Measurements from ENCODE around the gene STARD5.

The STARD5 gene

GRCh38 chr15:81286621-81287121 lies 37.3 kb downstream of the STARD5 start:
- no peak for TF ChIP-seq CTCF (IDR thresholded peaks at IDR 0.05; ENCODE audit: borderline replicate concordance, insufficient read depth, low read depth, low read length)
- H3K4me3 ChIP-seq (ENCODE audit: low read depth, low read length): no peak overlapping the region

DNA sequence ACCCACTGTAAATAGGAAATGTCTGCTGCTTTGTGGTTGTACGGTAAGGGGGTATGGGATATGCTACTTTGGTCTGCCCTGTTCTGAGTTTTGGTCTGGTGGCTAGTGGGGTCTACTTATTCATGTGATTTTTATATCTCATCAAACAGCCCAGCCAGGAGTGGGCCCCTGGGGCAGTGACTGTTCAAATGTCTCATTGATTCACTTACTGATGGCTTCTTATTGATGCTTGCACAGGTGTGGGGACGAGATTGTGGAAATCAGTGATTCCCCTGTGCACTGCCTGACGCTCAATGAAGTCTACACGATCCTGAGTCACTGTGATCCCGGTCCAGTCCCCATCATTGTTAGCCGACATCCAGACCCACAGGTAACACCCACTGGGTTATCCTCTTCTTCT lies 38.5 kb downstream of the STARD5 start:
- no peak overlapping the region for H3K4me3 ChIP-seq (ENCODE audit: low read depth, low read length)
- no peak for TF ChIP-seq CTCF (IDR thresholded peaks at IDR 0.05; ENCODE audit: borderline replicate concordance, insufficient read depth, low read depth, low read length)

GRCh38 chr15:81284256-81285031 lies 39.5 kb downstream of the STARD5 start:
- no peak for TF ChIP-seq CTCF (IDR thresholded peaks at IDR 0.05; ENCODE audit: borderline replicate concordance, insufficient read depth, low read depth, low read length)
- H3K4me3 ChIP-seq (ENCODE audit: low read depth, low read length): no peak overlapping the region

DNA sequence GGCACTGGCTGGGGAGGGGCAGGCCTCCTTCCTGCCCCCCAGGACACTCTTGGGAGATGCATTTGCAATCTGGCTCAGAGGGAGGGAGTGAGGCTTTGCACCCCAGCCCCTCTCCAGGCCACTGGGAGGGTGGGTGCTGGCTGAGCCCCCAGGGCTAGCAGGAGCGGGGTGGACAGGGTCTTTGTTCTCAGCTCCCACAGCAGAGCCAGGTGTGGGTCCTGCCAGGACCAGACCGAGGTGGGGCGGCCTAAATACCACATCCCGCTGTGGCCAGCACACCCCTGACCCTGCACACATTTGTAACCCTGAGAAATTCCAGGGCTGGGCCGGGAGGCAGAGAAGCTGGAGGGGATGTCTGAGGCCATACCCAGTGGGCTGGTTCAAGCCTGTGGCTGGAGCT lies 41.0 kb downstream of the STARD5 start:
- no peak for TF ChIP-seq CTCF (IDR thresholded peaks at IDR 0.05; ENCODE audit: borderline replicate concordance, insufficient read depth, low read depth, low read length)

DNA sequence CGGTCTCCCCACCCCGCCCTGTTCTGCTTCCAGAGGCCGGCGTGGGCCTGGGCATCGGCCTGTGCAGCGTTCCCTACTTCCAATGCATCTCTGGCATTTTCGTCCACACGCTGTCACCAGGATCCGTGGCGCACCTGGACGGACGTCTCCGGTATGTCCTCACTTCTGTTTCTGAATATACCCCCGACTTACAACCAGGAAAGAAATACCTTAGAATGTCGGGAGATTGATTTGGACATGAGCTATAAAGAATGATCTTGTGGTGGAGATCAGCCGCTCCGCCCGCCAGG lies 41.4 kb downstream of the STARD5 start:
- no peak overlapping the region for H3K4me3 ChIP-seq (ENCODE audit: low read depth, low read length)
- TF ChIP-seq CTCF (IDR thresholded peaks at IDR 0.05; ENCODE audit: borderline replicate concordance, insufficient read depth, low read depth, low read length): no peak

More for the DNA sequence above, 41.0 kb downstream of the STARD5 start:
- H3K4me3 ChIP-seq (ENCODE audit: low read depth, low read length): no peak overlapping the region

DNA sequence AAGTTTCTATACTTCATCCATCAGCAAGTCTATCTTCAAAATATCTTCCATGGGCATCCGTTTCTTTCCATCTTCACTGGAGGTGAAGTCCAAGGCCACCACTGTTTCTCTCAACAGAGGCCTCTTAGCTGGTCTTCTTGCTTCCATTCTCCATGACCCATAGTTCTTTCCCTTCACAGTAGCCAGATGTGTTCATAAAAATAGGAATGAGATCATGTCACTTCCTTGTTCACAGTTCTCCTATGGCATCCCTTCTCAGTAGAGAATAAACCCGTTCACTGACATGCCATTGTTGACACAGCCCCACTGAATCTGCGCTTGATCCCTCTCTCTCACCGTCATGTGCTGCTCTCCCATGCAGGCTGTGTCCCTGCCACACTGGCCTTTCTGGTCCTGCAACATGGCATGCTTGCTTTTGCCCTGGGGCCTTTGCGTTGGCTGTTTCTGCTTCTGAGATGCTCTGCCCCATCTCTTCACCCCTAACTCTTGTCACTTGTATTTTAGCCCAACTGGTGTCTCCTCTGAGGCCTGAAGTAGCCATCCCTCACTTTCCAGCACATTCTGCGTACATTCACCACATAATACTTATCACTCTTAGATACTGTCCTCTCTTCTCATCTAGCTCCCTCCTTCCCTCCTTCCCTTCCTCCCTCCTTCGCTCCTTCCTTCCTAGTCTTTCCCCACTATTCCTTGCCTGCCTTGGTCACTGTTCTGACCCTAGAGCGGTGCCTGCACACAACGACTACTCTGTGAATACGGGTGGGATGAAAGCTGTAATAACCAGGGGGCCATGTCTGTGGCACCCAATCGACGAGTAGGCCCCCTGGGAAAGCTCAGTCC lies 42.0 kb downstream of the STARD5 start:
- no peak for TF ChIP-seq CTCF (IDR thresholded peaks at IDR 0.05; ENCODE audit: borderline replicate concordance, insufficient read depth, low read depth, low read length)

DNA sequence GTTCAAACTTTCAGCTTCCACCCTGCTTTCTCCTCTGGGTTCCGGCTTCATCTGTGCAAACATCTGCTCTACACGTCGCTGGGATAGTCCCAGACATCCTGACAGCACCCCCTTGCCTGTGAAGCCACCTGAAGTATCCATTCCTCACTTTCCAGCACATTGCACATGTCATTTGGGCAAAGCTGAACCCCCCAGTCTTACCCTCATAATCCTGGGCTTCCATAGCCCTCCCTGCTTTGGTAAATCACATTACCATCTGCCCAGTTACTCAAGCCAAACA lies 42.5 kb downstream of the STARD5 start:
- no peak overlapping the region for H3K4me3 ChIP-seq (ENCODE audit: low read depth, low read length)
- no peak for TF ChIP-seq CTCF (IDR thresholded peaks at IDR 0.05; ENCODE audit: borderline replicate concordance, insufficient read depth, low read depth, low read length)

More for the DNA sequence above, 42.0 kb downstream of the STARD5 start:
- H3K4me3 ChIP-seq (ENCODE audit: low read depth, low read length): no peak overlapping the region

Data from GM12875 (cell line).